Ecto neural progenitor cell (in vitro differentiated cells): Measurements from ENCODE around the gene LMO4.

ENCODE experiments used
- DNase-seq: peaks from one replicate; pipeline ENCODE4 v3.0.0-alpha.2; 2018; ENCODE audit warnings: low spot score

Gene LMO4

GRCh38 chr1:87362063-87362833 is 33.6 kb downstream of the LMO4 start:
- DNase-seq, result no peak

GRCh38 chr1:87362834-87363426 is 34.2 kb downstream of the LMO4 start:
- no peak for DNase-seq

- DNase-seq, result no peak
Measured at GRCh38 chr1:87367549-87367948, 38.9 kb downstream of the LMO4 start.

GRCh38 chr1:87368907-87369306 is 40.2 kb downstream of the LMO4 start:
- DNase-seq, result no peak

GRCh38 chr1:87369736-87370478 is 41.2 kb downstream of the LMO4 start:
- DNase-seq, result no peak

- no peak for DNase-seq
Measured at GRCh38 chr1:87370544-87370943, 41.9 kb downstream of the LMO4 start.

- DNase-seq, result no peak
Measured at GRCh38 chr1:87379306-87379705, 50.6 kb downstream of the LMO4 start.

GRCh38 chr1:87386217-87386790 is 57.6 kb downstream of the LMO4 start:
- DNase-seq, result no peak

- no peak for DNase-seq
Measured at GRCh38 chr1:87388411-87388810, 59.7 kb downstream of the LMO4 start.

GRCh38 chr1:87389011-87389410 is 60.3 kb downstream of the LMO4 start:
- no peak for DNase-seq

GRCh38 chr1:87389546-87389945 is 60.9 kb downstream of the LMO4 start:
- DNase-seq, result no peak

- no peak for DNase-seq
Measured at GRCh38 chr1:87392248-87393192, 63.8 kb downstream of the LMO4 start.

GRCh38 chr1:87393445-87394085 is 64.9 kb downstream of the LMO4 start:
- no peak for DNase-seq

- DNase-seq, result no peak
Measured at GRCh38 chr1:87394513-87394912, 65.8 kb downstream of the LMO4 start.

GRCh38 chr1:87394982-87395381 is 66.3 kb downstream of the LMO4 start:
- DNase-seq, result no peak
